Effector CD8-positive, alpha-beta T cell (primary cell): ENCODE data around the gene TADA2B.

Source experiments
- DNase-seq: peaks from one replicate; lab custom pipeline; 2025; lab: John Stamatoyannopoulos, UW
- total RNA-seq, 4 experiments: gene quantifications; one replicate each; lab custom pipeline; 2026; lab: John Stamatoyannopoulos, UW

Gene TADA2B
- total RNA-seq = 66.8 to 103 (median 95.9) reads per million in 4 experiments

- DNase-seq = peak; percentile 28
Observed at GRCh38 chr4:7043284-7044136, at the start of gene TADA2B. Gene TADA2B, plus strand, starts transcription at chr4:7043372. Its CDS starts 208 bp downstream, at chr4:7043580.

GRCh38 chr4:6996481-6996880, 46.7 kb upstream of the TADA2B start:
- DNase-seq = no peak

GRCh38 chr4:6999172-7000086, 43.7 kb upstream of the TADA2B start:
- DNase-seq = no peak

GRCh38 chr4:7000421-7001176, 42.6 kb upstream of the TADA2B start:
- no peak for DNase-seq

- no peak for DNase-seq
Observed at GRCh38 chr4:7001271-7001670, 41.9 kb upstream of the TADA2B start.

- no peak for DNase-seq
Observed at GRCh38 chr4:7002336-7002735, 40.8 kb upstream of the TADA2B start.

GRCh38 chr4:7003176-7003878, 39.8 kb upstream of the TADA2B start:
- no peak for DNase-seq

- no peak for DNase-seq
Observed at GRCh38 chr4:7003879-7004240, 39.3 kb upstream of the TADA2B start.

GRCh38 chr4:7004331-7004730, 38.8 kb upstream of the TADA2B start:
- DNase-seq = no peak

GRCh38 chr4:7005571-7005970, 37.6 kb upstream of the TADA2B start:
- no peak for DNase-seq

- no peak for DNase-seq
Observed at GRCh38 chr4:7006411-7006810, 36.8 kb upstream of the TADA2B start.

GRCh38 chr4:7007142-7007907, 35.8 kb upstream of the TADA2B start:
- DNase-seq = no peak

- no peak for DNase-seq
Observed at GRCh38 chr4:7007944-7008343, 35.2 kb upstream of the TADA2B start.

GRCh38 chr4:7009564-7009963, 33.6 kb upstream of the TADA2B start:
- no peak for DNase-seq

GRCh38 chr4:7013175-7013574, 30.0 kb upstream of the TADA2B start:
- no peak for DNase-seq

- no peak for DNase-seq
Observed at GRCh38 chr4:7014815-7015214, 28.4 kb upstream of the TADA2B start.

- no peak for DNase-seq
Observed at GRCh38 chr4:7015383-7016035, 27.7 kb upstream of the TADA2B start.

- no peak for DNase-seq
Observed at GRCh38 chr4:7016086-7016485, 27.1 kb upstream of the TADA2B start.

GRCh38 chr4:7016512-7016911, 26.7 kb upstream of the TADA2B start:
- DNase-seq = no peak

GRCh38 chr4:7017446-7018048, 25.6 kb upstream of the TADA2B start:
- no peak for DNase-seq
